H1 (cell line): ENCODE measurements around the gene RARRES1. TPM values are rescaled to one million over a fixed set of nuclear protein-coding genes. Genes with fewer than 3 reads are reported as not detected.

ENCODE experiments used
- CTCF ChIA-PET: fragments of 300-600 bp; sonication (Branson Sonifier 250); formaldehyde crosslinking; loops from one replicate; lab custom pipeline; 2021; ENCODE audit not compliant: partially characterized antibody; lab: Charles Lee
- POLR2A ChIA-PET: fragments of 300-600 bp; sonication (Branson Sonifier 250); formaldehyde crosslinking; loops from one replicate; lab custom pipeline; 2021; ENCODE audit warnings: inconsistent platforms; ENCODE audit not compliant: partially characterized antibody; lab: Charles Lee
- DNase-seq, 2 experiments: peaks; one replicate each; pipeline versions ENCODE4 v3.0.0 to v3.0.0-alpha.2; 2010 to 2022; ENCODE audit warnings: low spot score in 2 of 2, low read depth in 1 of 2, mixed read lengths in 1 of 2
- FAIRE-seq: peaks from 2 replicates; lab custom pipeline; 2011; peaks lifted over from hg19 to GRCh38; lab: Jason Lieb, UNC
- H2AFZ ChIP-seq: 2 replicates; pipeline ENCODE4 v1.8.1; 2012; ENCODE audit warnings: low read length, inconsistent platforms
- H2AK5ac ChIP-seq: 2 replicates; pipeline ENCODE4 v1.6.1; 2013; ENCODE audit warnings: low read depth, low read length
- H2BK120ac ChIP-seq: replicated peaks from 2 replicates; pipeline ENCODE3; 2013; ENCODE audit warnings: low read depth, low read length, inconsistent platforms
- H2BK12ac ChIP-seq: 2 replicates; pipeline ENCODE4 v1.6.1; 2013; ENCODE audit warnings: low read depth, low read length
- H2BK15ac ChIP-seq: 2 replicates; pipeline ENCODE4 v1.6.1; 2013; ENCODE audit warnings: low read length
- H2BK20ac ChIP-seq: 2 replicates; pipeline ENCODE4 v1.6.1; 2013; ENCODE audit warnings: low read length
- H2BK5ac ChIP-seq: 2 replicates; pipeline ENCODE4 v1.6.1; 2013; ENCODE audit warnings: low read depth, low read length
- H3K14ac ChIP-seq: 2 replicates; pipeline ENCODE4 v1.6.1; 2013; ENCODE audit warnings: inconsistent platforms; ENCODE audit not compliant: insufficient read length
- H3K18ac ChIP-seq: 2 replicates; pipeline ENCODE4 v1.6.1; 2013; ENCODE audit warnings: low read length; ENCODE audit errors: extremely low read depth
- H3K23ac ChIP-seq: 2 replicates; pipeline ENCODE4 v1.6.1; 2013; ENCODE audit warnings: inconsistent platforms; ENCODE audit not compliant: insufficient read length
- H3K23me2 ChIP-seq: 2 replicates; pipeline ENCODE4 v1.6.1; 2013; ENCODE audit warnings: low read depth, low read length
- H3K27ac ChIP-seq: 2 replicates; pipeline ENCODE4 v1.6.1; 2011; ENCODE audit warnings: low read depth, low read length, inconsistent platforms
- H3K27me3 ChIP-seq, 4 experiments: replicated peaks in 1 of 4; 1 replicate in 1 of 4; 2 replicates in 3 of 4; pipeline versions ENCODE4 v1.6.1 to v1.8.1; 2011 to 2013; ENCODE audit warnings: low read length in 3 of 4, mild to moderate bottlenecking in 3 of 4, inconsistent platforms in 2 of 4, mixed read lengths in 2 of 4, moderate library complexity in 1 of 4; ENCODE audit not compliant: control insufficient read depth in 3 of 4, insufficient read depth in 3 of 4; ENCODE audit errors: extremely low read depth in 1 of 4
- H3K36me3 ChIP-seq, 4 experiments: 2 replicates each; pipeline versions ENCODE4 v1.6.1 to v1.8.1; 2011 to 2013; ENCODE audit warnings: mild to moderate bottlenecking in 4 of 4, low read length in 3 of 4, moderate library complexity in 2 of 4, control low read depth in 1 of 4, inconsistent platforms in 1 of 4; ENCODE audit not compliant: insufficient read depth in 4 of 4, control insufficient read depth in 2 of 4
- H3K4ac ChIP-seq: replicated peaks from 2 replicates; pipeline ENCODE3; 2013; ENCODE audit warnings: low read length, low read depth, mixed read lengths, inconsistent platforms; ENCODE audit not compliant: insufficient read length
- H3K4me1 ChIP-seq, 4 experiments: replicated peaks in 1 of 4; 1 replicate in 1 of 4; 2 replicates in 3 of 4; pipeline versions ENCODE4 v1.6.1 to v1.8.1; 2011 to 2013; ENCODE audit warnings: low read length in 3 of 4, inconsistent platforms in 2 of 4, mixed read lengths in 1 of 4; ENCODE audit not compliant: insufficient read depth in 4 of 4, control insufficient read depth in 3 of 4
- H3K4me2 ChIP-seq, 2 experiments: 2 replicates each; pipeline versions ENCODE4 v1.6.1 to v1.8.1; 2011 to 2013; ENCODE audit warnings: low read depth in 2 of 2, low read length in 2 of 2, control low read depth in 1 of 2, inconsistent platforms in 1 of 2, mild to moderate bottlenecking in 1 of 2; ENCODE audit not compliant: insufficient read depth in 1 of 2
- H3K4me3 ChIP-seq, 4 experiments: fragments of 200-600, 300-600 bp in 1 of 4; sonication (generic), shearing (Covaris generic), sonication (Bioruptor Twin) in 1 of 4; 2 replicates each; pipeline versions ENCODE4 v1.5.1 to v1.8.1; 2011 to 2016; ENCODE audit warnings: low read length in 4 of 4, low read depth in 3 of 4, control low read depth in 2 of 4, inconsistent platforms in 2 of 4, mild to moderate bottlenecking in 2 of 4, mixed read lengths in 1 of 4, moderate library complexity in 1 of 4; ENCODE audit not compliant: insufficient read depth in 2 of 4; ENCODE audit errors: extremely low read depth in 1 of 4
- H3K56ac ChIP-seq: replicated peaks from 2 replicates; pipeline ENCODE3; 2013; ENCODE audit warnings: low read depth, mild to moderate bottlenecking, mixed read lengths, low read length, inconsistent platforms; ENCODE audit not compliant: insufficient read length
- H3K79me1 ChIP-seq: 2 replicates; pipeline ENCODE4 v1.6.1; 2013; ENCODE audit warnings: low read depth, low read length, control low read depth
- H3K79me2 ChIP-seq, 2 experiments: 2 replicates each; pipeline versions ENCODE4 v1.6.1 to v1.8.1; 2012 to 2013; ENCODE audit warnings: low read length in 2 of 2, mild to moderate bottlenecking in 2 of 2, inconsistent platforms in 1 of 2; ENCODE audit not compliant: insufficient read depth in 2 of 2, control insufficient read depth in 1 of 2
- H3K9ac ChIP-seq, 4 experiments: replicated peaks in 1 of 4; 1 replicate in 1 of 4; 2 replicates in 3 of 4; pipeline versions ENCODE4 v1.6.1 to v1.8.1; 2011 to 2013; ENCODE audit warnings: low read depth in 3 of 4, low read length in 3 of 4, control low read depth in 2 of 4, mild to moderate bottlenecking in 2 of 4, moderate library complexity in 2 of 4, inconsistent platforms in 1 of 4; ENCODE audit errors: extremely low read depth in 1 of 4
- H3K9me3 ChIP-seq, 2 experiments: 2 replicates each; pipeline versions ENCODE4 v1.6.1 to v1.8.1; 2012 to 2013; ENCODE audit warnings: mild to moderate bottlenecking in 2 of 2, moderate library complexity in 2 of 2, control low read depth in 1 of 2, inconsistent platforms in 1 of 2, low read depth in 1 of 2, low read length in 1 of 2, mixed read lengths in 1 of 2; ENCODE audit not compliant: insufficient read depth in 2 of 2
- H4K20me1 ChIP-seq, 2 experiments: replicated peaks in 1 of 2; 2 replicates each; pipeline versions ENCODE3 to v1.8.1; 2011 to 2013; ENCODE audit warnings: inconsistent platforms in 2 of 2, low read length in 2 of 2, mild to moderate bottlenecking in 1 of 2; ENCODE audit not compliant: insufficient read depth in 2 of 2, control insufficient read depth in 1 of 2
- H4K5ac ChIP-seq: 2 replicates; pipeline ENCODE4 v1.6.1; 2013; ENCODE audit warnings: low read length, low read depth, mixed read lengths, inconsistent platforms; ENCODE audit not compliant: insufficient read length
- H4K8ac ChIP-seq: 2 replicates; pipeline ENCODE4 v1.8.0; 2013; ENCODE audit warnings: mild to moderate bottlenecking, moderate library complexity, low read length, inconsistent platforms; ENCODE audit not compliant: insufficient read depth; ENCODE audit errors: extremely low read depth
- H4K91ac ChIP-seq: replicated peaks from 2 replicates; pipeline ENCODE3; 2013; ENCODE audit warnings: low read length, mixed read lengths, inconsistent platforms; ENCODE audit not compliant: insufficient read length
- BRCA1 ChIP-seq: IDR thresholded peaks from 2 replicates; pipeline ENCODE4 v1.6.1; 2012; ENCODE audit warnings: low read depth, low read length, improper control_type of control experiment
- CHD2 ChIP-seq: IDR thresholded peaks from 2 replicates; pipeline ENCODE4 v1.6.1; 2012; ENCODE audit warnings: low read length, improper control_type of control experiment
- E2F6 ChIP-seq: IDR thresholded peaks from 2 replicates; pipeline ENCODE4 v1.6.1; 2012; ENCODE audit warnings: inconsistent platforms
- FOSL1 ChIP-seq: IDR thresholded peaks from 2 replicates; pipeline ENCODE4 v1.6.1; 2011; ENCODE audit warnings: mild to moderate bottlenecking, low read depth, low read length, moderate library complexity; ENCODE audit not compliant: insufficient read depth
- HDAC2 ChIP-seq, 2 experiments: fragments of 300-600 bp in 1 of 2; sonication (generic) in 1 of 2; IDR thresholded peaks; 2 replicates each; pipeline ENCODE4 v1.6.1; 2011 to 2012; ENCODE audit warnings: low read depth in 2 of 2, low read length in 2 of 2, mild to moderate bottlenecking in 2 of 2, moderate library complexity in 2 of 2, borderline replicate concordance in 1 of 2, inconsistent platforms in 1 of 2
- JUND ChIP-seq: IDR thresholded peaks from 2 replicates; pipeline ENCODE4 v1.6.1; 2011; ENCODE audit warnings: mild to moderate bottlenecking, improper control_type of control experiment, low read length
- KDM4A ChIP-seq: IDR thresholded peaks from one replicate; pipeline ENCODE4 v1.7.1; 2012; ENCODE audit warnings: low read depth, mild to moderate bottlenecking, moderate library complexity, low read length, inconsistent platforms; ENCODE audit not compliant: severe bottlenecking
- NANOG ChIP-seq: IDR thresholded peaks from 2 replicates; pipeline ENCODE4 v1.6.1; 2011; ENCODE audit warnings: low read length, low read depth, mild to moderate bottlenecking, inconsistent platforms; ENCODE audit not compliant: insufficient read depth, poor library complexity, severe bottlenecking
- PHF8 ChIP-seq: fragments of 200-600 bp; sonication (generic); conservative IDR thresholded peaks from 2 replicates; pipeline ENCODE4 v1.7.1; 2012; ENCODE audit warnings: low read depth, mild to moderate bottlenecking, inconsistent platforms, low read length, moderate library complexity
- RAD21 ChIP-seq, 2 experiments: IDR thresholded peaks in 1 of 2; conservative IDR thresholded peaks in 1 of 2; 2 replicates each; pipeline ENCODE4 v1.6.1; 2011; ENCODE audit warnings: low read depth in 2 of 2, low read length in 2 of 2, improper control_type of control experiment in 1 of 2, inconsistent platforms in 1 of 2, mild to moderate bottlenecking in 1 of 2, moderate library complexity in 1 of 2
- SRF ChIP-seq: IDR thresholded peaks from 2 replicates; pipeline ENCODE4 v1.6.1; 2011; ENCODE audit warnings: mild to moderate bottlenecking, low read depth, low read length, moderate library complexity
- WGBS, 2 experiments: shearing (Covaris generic) in 1 of 2; methylation state at CpG; one replicate each; pipeline versions ENCODE4 v1.1.6 to v1.1.7; 2013 to 2015; ENCODE audit warnings: low lambda C conversion rate in 2 of 2, mixed read lengths in 2 of 2, inconsistent platforms in 1 of 2, low coverage in 1 of 2, missing lambda C conversion rate in 1 of 2; ENCODE audit not compliant: insufficient replicate concordance in 2 of 2, insufficient coverage in 1 of 2, insufficient read length in 1 of 2; ENCODE audit errors: extremely low coverage in 1 of 2, missing lambda C conversion rate in 1 of 2; 5-methylcytosine and 5-hydroxymethylcytosine counted together
- polyA plus RNA-seq, 7 experiments: library from polyadenylated mRNA; depleted of rRNA in 3 of 7; stranded (reverse) in 5 of 7; unstranded in 2 of 7; fragments of >200 nt in 5 of 7; fragments of 200-250 nt in 2 of 7; gene quantifications; 1 replicate in 5 of 7; 2 replicates in 1 of 7; 4 replicates in 1 of 7; pipeline versions ENCODE4 v1.2.1 to v1.2.3, GENCODE V29; 2011 to 2013; ENCODE audit warnings: missing spikeins in 2 of 7, mixed read lengths in 2 of 7
- total RNA-seq: library from RNA; stranded (reverse); fragmentation: NEBNext Ultra II Directional; extraction: Animal tissue kit (Norgen Biotek cat#: 25700); gene quantifications from 2 replicates; pipeline ENCODE4 v1.2.1, GENCODE V29; 2021

The RARRES1 gene
- total and polyA plus RNA-seq, 2 of the 8 experiments (the other 6 are each of a cell fraction or from before 2014, with no cell fraction given) = 0.26 to 0.71 TPM

- ChIA-PET POLR2A (interaction anchor here (0.7 kb wide), 1 partner anchor 833 kb away, joined by 3 read pairs; no protein-coding TSS in a partner anchor), CTCF (interaction anchor here (0.7 to 1.4 kb wide), 4 partner anchors 13 to 1537 kb away, joined by 3 to 6 read pairs (median 3); partner anchors contain the start of gene GFM1)
- no peaks in the 10 kb centered on the region for H3K4me1 ChIP-seq
- no peak overlapping the region for H2BK12ac ChIP-seq
- H2BK20ac ChIP-seq = no peak overlapping the region
- H3K9me3 ChIP-seq = no peaks in the 10 kb centered on the region
- H3K27ac ChIP-seq = no peak overlapping the region
- no peak overlapping the region for H3K4ac ChIP-seq
- no peak overlapping the region for H2BK5ac ChIP-seq
- H3K79me2 ChIP-seq = no peaks in the 10 kb centered on the region
- no peak overlapping the region for H3K18ac ChIP-seq
- H2AFZ ChIP-seq = no peak overlapping the region
- H3K9ac ChIP-seq = no peak overlapping the region
- no peak overlapping the region for H3K23ac ChIP-seq
- H4K8ac ChIP-seq = no peak overlapping the region
- H3K27me3 ChIP-seq = no peaks in the 10 kb centered on the region
- peaks cover 0 to 2% of the 10 kb centered on the region in 2 experiments for H4K20me1 ChIP-seq
- no peak overlapping the region for H3K4me2 ChIP-seq
- H3K4me3 ChIP-seq = no peak overlapping the region
- WGBS, 2 experiments = 87% methylated on average over 4 of the region's 4 CpGs; no CpG with 5 or more reads in 1 of the 2 experiments
- FAIRE-seq = no peak
- no peaks in the 10 kb centered on the region for H3K23me2 ChIP-seq
- no peak overlapping the region for H4K91ac ChIP-seq
- no peak for DNase-seq
- no peak overlapping the region for H2BK15ac ChIP-seq
- no peak overlapping the region for H2AK5ac ChIP-seq
- no peak overlapping the region for H2BK120ac ChIP-seq
- no peak overlapping the region for H3K56ac ChIP-seq
- no peaks in the 10 kb centered on the region for H3K36me3 ChIP-seq
- no peaks in the 10 kb centered on the region for H3K79me1 ChIP-seq
- no peak overlapping the region for H3K14ac ChIP-seq
- no peak overlapping the region for H4K5ac ChIP-seq
- TF ChIP-seq JUND (no peak), BRCA1 (no peak), E2F6 (no peak), HDAC2 (IDR thresholded peaks at IDR 0.05; ENCODE audit: borderline replicate concordance in 1 of 2, low read depth in 2 of 2, low read length in 2 of 2) (no peak), SRF (no peak), RAD21 (IDR thresholded peaks at IDR 0.05 in 1 of 2, conservative IDR thresholded peaks at IDR 0.05 in 1 of 2; ENCODE audit: low read depth in 2 of 2, low read length in 2 of 2) (no peak), FOSL1 (no peak), PHF8 (no peak), KDM4A (no peak), CHD2 (no peak), NANOG (no peak)
Observed at GRCh38 chr3:158701420-158702065, 30.7 kb downstream of the RARRES1 start.
